KBM-7 (cell line): ENCODE results near the gene EMC9.
A peak's percentile ranks its signal among the peaks of the same experiment; 100 is the strongest.

Source experiments
- DNase-seq: peaks from one replicate; pipeline ENCODE4 v3.0.0-alpha.2; 2015
- in situ Hi-C: fragments of 300-500 bp; cut with MboI; formaldehyde crosslinking; loops from 2 replicates; pipeline ENCODE4 v1.14.3; 2020; ENCODE audit warnings: low sequenced_read_pairs, low pct_unique_long_range_greater_than_20kb, mixed read lengths

Gene EMC9, protein sequence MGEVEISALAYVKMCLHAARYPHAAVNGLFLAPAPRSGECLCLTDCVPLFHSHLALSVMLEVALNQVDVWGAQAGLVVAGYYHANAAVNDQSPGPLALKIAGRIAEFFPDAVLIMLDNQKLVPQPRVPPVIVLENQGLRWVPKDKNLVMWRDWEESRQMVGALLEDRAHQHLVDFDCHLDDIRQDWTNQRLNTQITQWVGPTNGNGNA

DNA sequence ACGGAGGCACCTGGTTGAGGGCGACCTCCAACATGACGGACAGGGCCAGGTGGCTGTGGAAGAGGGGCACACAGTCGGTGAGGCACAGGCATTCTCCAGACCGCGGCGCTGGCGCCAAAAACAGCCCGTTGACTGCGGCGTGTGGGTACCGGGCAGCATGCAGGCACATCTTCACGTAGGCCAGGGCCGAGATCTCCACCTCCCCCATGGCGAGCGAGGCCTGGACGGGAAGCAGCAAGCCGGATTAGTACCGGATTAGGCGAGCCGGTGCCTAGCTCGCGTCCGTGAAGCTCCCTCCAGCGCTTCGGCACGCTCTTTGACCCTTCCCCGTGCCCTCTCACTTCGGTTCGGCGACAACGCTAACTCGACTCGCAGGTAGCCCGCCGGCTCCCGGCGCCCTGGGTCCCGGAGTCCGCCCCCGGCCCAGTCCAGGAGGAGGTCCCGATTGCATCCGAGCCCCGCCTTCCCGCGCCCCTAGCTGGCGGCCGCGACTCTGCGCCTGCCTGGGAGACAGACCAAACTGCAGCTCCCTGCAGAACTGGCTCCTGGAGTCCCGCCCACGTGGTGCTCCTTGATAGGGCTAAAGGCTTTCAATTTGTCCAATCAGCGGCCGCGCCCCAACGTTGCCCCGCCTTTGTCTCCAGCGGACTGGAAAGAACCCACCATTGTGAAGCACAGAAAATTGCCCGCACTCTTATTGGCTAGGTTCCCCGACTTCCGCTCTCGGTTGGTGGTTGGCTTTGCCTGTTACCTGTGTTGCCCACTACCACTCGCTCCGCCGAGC lies at the start of gene EMC9:
Gene EMC9 (minus strand): TSS at position 495 of the 784 bp plus-strand sequence. CDS start 287 bp downstream, at position 208.
- peak; percentile 100 for DNase-seq
- in situ Hi-C loops, result no loop called here

GRCh38 chr14:24190416-24190815 lies 49.0 kb upstream of the EMC9 start:
- in situ Hi-C loops, result no loop called here
- DNase-seq, result no peak

DNA sequence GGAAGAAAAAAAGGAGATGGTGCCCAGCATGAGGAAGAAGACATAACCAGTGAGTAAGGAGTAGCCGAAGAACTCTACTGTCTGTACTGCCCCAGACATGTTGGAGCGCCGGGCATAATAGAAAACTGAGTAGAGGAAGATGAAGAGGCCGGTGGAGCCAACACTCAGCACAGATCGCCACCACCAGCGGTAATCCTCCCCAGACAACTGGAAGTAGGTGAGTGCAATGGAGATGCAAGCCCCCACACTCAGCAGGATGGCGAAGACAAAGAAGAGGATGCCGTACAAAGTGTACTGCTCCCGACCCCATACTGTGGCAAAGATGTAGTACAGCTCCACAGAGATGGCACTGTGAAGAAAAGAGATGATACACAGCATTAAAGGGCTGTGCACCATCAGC lies 48.1 kb upstream of the EMC9 start:
- DNase-seq, result no peak
- in situ Hi-C loops, result no loop called here

DNA sequence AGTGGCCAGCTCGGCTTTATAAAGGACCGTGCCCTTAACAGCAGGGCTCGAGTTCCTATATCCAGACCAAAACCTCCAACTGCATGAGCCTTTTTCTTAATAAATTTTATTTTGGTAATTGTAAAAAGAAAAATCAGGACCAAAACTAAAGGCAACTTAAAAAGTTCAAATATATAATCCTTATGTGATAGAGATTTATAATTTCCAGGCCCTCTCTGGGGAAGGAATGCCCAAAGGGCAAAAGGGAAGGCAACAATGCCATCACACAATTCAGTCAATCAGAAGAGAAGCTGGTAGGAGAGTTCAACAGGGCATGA lies 47.6 kb upstream of the EMC9 start:
- in situ Hi-C loops, result no loop called here
- no peak for DNase-seq

GRCh38 chr14:24188251-24189058 lies 47.1 kb upstream of the EMC9 start, which contains the start of gene IPO4:
TSS of gene IPO4 (minus strand) at chr14:24188816. CDS start at chr14:24188787, 29 bp downstream.
- in situ Hi-C loops, result no loop called here
- DNase-seq, result peak; percentile 96

- no peak for DNase-seq
- in situ Hi-C loops, result no loop called here
Measured at GRCh38 chr14:24187539-24187915, 46.1 kb upstream of the EMC9 start.

GRCh38 chr14:24186831-24187538 lies 45.6 kb upstream of the EMC9 start:
- in situ Hi-C loops, result no loop called here
- no peak for DNase-seq

GRCh38 chr14:24185741-24186140 lies 44.4 kb upstream of the EMC9 start:
- in situ Hi-C loops, result no loop called here
- DNase-seq, result no peak

- in situ Hi-C loops, result no loop called here
- no peak for DNase-seq
Measured at GRCh38 chr14:24185026-24185425, 43.6 kb upstream of the EMC9 start.

DNA sequence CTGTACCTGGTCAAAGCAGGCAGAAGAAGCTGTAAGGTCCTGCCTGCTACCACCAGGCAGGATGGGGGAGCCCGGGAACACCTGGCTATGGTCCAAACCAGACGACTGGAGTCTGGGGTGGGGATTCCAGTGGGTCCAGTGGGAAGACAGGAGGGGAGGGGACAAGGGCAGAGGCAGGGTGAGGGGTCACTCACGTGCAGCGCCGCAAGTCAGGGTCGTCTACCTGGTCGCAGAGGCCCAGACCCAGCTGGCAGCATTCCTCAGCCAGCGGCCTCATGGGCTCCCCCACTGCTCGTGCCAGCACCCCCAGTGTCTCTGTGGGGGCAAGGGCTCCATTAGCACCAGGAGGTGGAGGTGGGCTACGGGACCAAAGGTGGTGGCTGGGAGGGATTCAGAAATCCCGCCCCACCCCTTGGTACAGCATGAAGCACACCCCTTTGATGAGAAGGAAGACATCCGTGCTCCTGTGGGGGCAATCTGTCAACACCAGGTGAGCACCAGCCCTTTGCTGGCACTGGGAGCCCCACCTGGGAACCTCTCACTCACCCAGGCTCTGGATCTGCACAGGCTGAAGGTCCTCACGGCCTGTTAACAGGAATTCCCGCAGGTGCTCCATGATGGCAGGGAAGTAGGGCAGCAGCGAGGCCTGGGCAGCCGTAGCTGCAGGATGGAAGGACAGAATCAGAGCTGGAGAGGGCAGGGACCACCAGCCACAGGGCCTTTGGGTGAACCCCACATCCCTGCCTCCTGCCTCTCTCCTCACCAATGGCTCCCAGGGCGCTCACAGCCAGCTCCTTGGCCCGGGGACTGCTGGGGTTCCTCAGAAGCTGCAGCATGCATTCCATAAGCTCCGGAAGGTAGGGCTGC lies 42.9 kb upstream of the EMC9 start:
- in situ Hi-C loops, result no loop called here
- no peak for DNase-seq

DNA sequence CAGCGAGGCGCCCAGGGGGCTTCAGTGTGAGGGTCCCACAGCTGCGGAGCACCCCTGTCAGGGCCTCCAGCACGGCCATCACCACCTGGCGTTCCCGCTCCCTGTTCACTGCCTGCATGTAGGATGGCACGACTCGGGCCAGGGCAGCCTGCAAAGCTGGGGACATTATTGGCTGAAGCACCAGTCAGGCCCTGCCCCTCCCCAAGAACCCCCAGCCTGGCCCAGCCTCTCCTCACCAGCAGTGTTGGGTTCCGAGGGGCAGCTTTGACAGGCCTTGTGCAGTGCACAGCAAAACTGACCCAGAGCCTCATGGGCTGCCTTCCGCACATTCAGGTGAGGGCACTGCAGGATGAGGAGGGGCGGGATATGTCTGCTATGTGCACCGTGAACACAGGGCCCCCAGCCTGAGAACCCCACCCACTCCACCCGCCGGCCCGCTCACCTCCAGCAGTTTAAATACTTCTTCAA lies 41.7 kb upstream of the EMC9 start:
- DNase-seq, result no peak
- in situ Hi-C loops, result no loop called here

- no peak for DNase-seq
- in situ Hi-C loops, result no loop called here
Measured at GRCh38 chr14:24182110-24182882, 40.9 kb upstream of the EMC9 start.

GRCh38 chr14:24181371-24182077 lies 40.1 kb upstream of the EMC9 start:
- no peak for DNase-seq
- in situ Hi-C loops, result no loop called here

DNA sequence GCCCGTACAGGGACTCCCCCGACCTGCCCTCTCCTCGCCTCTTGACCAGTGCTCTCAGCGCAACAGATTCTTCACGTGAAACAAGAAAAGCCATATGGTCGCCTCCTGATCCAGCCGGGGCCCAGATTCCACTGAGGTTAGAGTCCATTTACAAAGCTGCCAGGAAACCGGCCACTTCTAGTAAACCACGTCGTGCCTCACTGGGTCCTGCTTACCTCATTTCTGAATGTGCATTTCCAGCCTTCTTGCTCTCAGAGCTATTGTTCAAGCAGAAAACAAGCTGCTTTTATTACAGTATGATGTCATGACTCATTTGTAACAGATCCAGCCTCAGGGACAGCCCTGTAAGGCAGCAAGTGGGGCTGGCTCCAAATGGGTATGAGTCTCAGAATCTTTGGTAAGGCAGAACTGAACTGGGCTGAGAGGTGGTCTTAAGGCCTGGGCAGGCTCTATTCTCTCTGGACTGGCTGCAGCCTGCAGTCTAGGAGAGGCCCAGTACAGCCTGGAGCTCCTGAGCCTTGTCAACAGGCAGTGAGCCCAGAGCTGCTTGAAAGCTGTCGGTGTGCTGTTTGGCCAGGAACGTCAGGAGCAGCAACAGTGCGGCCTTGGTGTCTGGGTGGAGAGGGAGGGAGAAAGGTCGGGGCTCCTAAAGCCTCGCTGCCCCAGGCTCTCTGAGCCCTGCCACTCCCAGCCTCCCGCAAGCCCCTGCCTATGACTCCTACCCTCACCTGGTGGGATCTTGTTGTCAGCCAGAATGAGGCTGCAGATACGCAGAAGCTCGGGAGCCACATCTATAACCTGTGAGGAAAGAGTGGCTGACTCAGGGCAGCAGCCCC lies 38.8 kb upstream of the EMC9 start:
- in situ Hi-C loops, result no loop called here
- no peak for DNase-seq

GRCh38 chr14:24179294-24179960 lies 38.0 kb upstream of the EMC9 start:
- in situ Hi-C loops, result no loop called here
- no peak for DNase-seq
